Activated naive CD4-positive, alpha-beta T cell treated with anti-CD3 and anti-CD28 coated beads, Interleukin-2, amount 50 U/mL, for 72 hours (primary cell): ENCODE measurements around the gene TMPRSS7. TPM values are rescaled to one million over a fixed set of nuclear protein-coding genes. Genes with fewer than 3 reads are reported as not detected.
"Not testable (repeated sequence)": the region's sequence is repeated elsewhere in the genome, so short reads cannot be mapped to it uniquely, and the experiment has no call there.

Experiments
- ATAC-seq, 2 donors: fragments of 150-1000 bp; cut with Tn5 transposase; 2 replicates each; pipeline ENCODE4 v1.10.0; 2021; ENCODE audit warnings: mild to moderate bottlenecking in 2 of 2, moderate library complexity in 2 of 2
- DNase-seq, 2 donors: peaks; one replicate each; pipeline ENCODE4 v3.0.0; 2021 to 2022; ENCODE audit warnings: low spot score in 2 of 2
- H3K27ac Mint-ChIP-seq, 2 donors: one replicate each; pipeline ENCODE4 v1.8.0; 2022; ENCODE audit warnings: mild to moderate bottlenecking in 2 of 2, mixed read lengths in 2 of 2
- H3K36me3 Mint-ChIP-seq, 2 donors: one replicate each; pipeline ENCODE4 v1.8.0; 2022; ENCODE audit warnings: mixed read lengths in 2 of 2
- H3K9me3 Mint-ChIP-seq, 2 donors: one replicate each; pipeline ENCODE4 v1.8.0; 2022; ENCODE audit warnings: mixed read lengths in 2 of 2
- total RNA-seq, 2 donors: library from RNA; stranded (reverse); gene quantifications; one replicate each; pipeline ENCODE4 v1.2.3, GENCODE V29; 2022

Gene TMPRSS7
- total RNA-seq, 2 donors from 2014 or later, result not detected

DNA sequence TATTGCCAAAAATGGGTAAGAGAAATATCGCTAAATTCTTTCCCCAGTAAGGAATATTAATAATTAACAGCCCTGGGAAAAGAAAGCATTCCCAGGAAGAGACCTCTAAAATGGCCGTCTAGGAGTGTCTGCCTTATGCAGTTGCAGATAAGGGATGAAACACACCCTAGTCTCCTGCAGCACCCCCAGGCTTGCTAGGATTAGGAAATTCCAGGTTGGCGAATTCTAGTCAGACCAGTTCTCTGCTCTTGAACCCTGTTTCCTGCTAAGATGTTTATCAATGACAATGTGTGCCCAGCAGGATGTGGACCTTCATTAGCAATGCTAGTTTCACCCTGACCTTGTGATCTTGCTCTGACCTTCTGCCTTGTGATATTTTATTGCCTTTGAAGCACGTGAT is 2.7 kb downstream of the TMPRSS7 start:
- not testable (repeated sequence) for H3K36me3 Mint-ChIP-seq, H3K9me3 Mint-ChIP-seq, ATAC-seq, H3K27ac Mint-ChIP-seq, DNase-seq

DNA sequence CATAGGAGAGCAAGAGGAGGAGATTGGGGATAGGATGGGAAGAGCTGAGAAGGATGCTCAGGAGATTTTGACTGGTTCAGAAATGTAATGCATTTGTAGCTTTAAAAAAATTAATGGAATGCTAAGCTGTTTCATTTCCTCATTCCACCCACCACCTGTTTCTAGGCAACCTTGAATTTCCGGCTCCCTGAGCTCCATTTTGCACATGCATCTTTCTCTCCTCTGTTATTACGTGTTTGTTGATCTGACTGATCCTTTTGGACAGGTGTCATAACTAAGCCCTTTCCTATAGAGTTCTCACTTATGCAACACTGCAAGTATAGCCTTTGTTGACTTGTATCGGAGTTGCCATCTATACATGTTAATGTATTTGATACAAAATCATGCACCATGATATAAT is 4.3 kb downstream of the TMPRSS7 start:
- H3K9me3 Mint-ChIP-seq, result no peaks in the 10 kb centered on the region

DNA sequence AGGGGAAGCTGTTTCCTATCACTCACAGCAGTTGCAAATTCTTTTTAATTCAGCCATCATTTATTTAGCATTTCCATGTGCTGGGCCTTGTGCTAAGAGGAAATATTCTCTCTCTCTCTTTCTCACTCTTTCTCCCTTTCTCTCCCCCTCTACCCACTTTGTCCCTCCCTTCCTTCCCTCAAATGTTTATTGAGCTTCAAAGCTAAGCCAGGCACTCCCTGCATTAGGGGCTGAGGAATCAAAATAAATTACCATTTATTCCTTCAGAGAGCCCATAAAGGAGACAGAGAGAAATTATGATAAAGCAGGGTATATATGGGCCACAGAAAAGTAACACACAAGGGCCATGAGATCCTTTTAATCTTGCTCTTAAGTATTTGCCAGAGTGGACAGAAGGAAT is 6.8 kb downstream of the TMPRSS7 start:
- Mint-ChIP-seq H3K9me3 (no peaks in the 10 kb centered on the region), H3K36me3 (no peaks in the 10 kb centered on the region), H3K27ac (no peak overlapping the region)
- ATAC-seq (no peak), DNase-seq (no peak)

More for the DNA sequence above, 4.3 kb downstream of the TMPRSS7 start:
- Mint-ChIP-seq H3K36me3 (no peaks in the 10 kb centered on the region), H3K27ac (no peak overlapping the region)
- no peak for ATAC-seq
- DNase-seq, result no peak

DNA sequence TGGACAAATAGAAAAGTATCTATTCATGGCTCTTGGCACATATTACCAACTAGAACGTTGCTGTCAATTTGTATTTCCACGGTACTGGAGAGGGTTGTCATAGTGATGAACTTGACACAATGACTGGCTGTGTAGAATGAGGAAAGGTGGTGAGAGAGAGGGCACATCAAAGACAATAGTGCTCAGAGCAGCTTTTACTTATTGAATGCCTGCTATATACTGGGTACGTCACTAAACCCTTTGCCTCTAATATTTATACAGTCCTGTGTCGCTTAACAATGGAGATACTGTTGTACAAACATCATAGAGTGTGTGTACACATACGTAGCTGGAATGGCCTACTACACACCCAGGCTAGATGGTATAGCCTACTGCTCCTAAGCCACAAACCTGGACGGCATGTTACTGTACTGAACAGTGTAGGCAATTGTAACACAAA is 8.3 kb downstream of the TMPRSS7 start:
- H3K27ac Mint-ChIP-seq, result no peak overlapping the region
- no peak for DNase-seq
- H3K9me3 Mint-ChIP-seq, result no peaks in the 10 kb centered on the region
- H3K36me3 Mint-ChIP-seq, result no peaks in the 10 kb centered on the region
- no peak for ATAC-seq

DNA sequence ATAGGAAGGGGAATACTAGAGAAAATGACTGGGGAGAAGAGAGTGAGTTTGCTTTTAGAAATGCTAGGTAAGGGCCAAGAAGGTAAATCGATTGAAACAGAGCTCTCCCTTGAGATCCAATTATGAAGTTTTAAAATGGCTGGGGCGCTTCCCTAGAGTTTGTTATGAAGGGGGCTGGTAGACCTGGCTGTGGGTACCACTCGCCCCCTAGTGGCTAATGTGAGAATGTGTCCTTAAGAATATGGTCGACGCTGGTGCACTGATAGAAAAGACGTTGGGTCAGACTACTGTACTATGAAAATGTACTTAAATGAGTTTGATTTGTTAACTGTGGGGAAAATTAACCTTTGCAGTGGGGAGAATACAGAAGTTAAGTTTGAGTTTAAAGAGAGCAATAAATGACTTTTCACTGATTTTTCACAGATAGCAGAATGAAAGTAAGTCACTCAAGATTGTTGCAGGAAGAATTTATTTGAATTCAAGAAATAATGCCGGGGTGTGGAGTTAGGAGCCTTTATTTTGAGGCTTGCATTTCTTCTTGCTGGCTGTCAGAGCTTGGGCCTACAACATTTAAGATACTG is 9.2 kb downstream of the TMPRSS7 start:
- H3K27ac Mint-ChIP-seq, result no peak overlapping the region
- no peaks in the 10 kb centered on the region for H3K36me3 Mint-ChIP-seq
- no peaks in the 10 kb centered on the region for H3K9me3 Mint-ChIP-seq
- peak; percentile 95 to 98 for ATAC-seq
- peak in 1 of 2 donors; percentile 44 for DNase-seq

DNA sequence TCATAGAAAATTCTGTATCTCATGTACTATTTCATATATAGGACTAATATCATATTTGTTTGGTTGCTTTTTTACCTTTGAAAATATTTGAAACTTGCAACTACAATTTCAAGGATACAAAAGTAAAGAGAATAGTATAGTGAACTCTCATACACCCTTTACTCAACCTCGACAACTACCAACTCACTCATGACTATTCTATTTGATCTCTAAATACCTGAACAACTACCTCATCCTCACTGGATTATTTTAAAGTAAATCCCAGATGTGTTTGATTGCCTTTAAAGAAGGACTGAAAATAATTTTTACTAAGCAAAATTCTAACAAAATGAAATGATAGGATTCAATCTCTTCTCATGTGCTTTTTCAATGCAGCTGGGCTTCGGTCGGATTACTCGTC is 12.1 kb downstream of the TMPRSS7 start:
- H3K36me3 Mint-ChIP-seq, result no peaks in the 10 kb centered on the region
- DNase-seq (no peak), ATAC-seq (no peak)
- no peak overlapping the region for H3K27ac Mint-ChIP-seq
- no peaks in the 10 kb centered on the region for H3K9me3 Mint-ChIP-seq

DNA sequence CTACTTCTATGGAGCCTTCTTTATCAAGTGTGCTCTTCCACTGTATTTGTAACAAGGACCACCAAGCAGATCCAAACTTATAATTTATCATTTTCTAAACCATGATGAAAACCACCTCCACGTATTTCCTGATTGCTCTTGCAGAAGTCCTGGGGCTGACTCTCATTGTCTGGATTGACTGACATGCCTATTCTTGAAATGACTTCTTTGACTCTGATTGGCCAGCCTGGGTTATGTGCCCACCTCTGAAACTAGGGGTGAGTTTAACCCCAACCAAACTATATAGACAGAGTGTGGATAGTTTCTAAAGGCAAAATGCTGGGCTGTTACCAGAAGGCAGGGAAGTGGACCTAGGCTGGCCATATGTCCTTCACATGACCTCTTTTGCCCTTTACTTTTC is 12.7 kb downstream of the TMPRSS7 start:
- no peaks in the 10 kb centered on the region for H3K36me3 Mint-ChIP-seq
- H3K9me3 Mint-ChIP-seq, result no peaks in the 10 kb centered on the region
- no peak for DNase-seq
- no peak for ATAC-seq
- H3K27ac Mint-ChIP-seq, result no peak overlapping the region

DNA sequence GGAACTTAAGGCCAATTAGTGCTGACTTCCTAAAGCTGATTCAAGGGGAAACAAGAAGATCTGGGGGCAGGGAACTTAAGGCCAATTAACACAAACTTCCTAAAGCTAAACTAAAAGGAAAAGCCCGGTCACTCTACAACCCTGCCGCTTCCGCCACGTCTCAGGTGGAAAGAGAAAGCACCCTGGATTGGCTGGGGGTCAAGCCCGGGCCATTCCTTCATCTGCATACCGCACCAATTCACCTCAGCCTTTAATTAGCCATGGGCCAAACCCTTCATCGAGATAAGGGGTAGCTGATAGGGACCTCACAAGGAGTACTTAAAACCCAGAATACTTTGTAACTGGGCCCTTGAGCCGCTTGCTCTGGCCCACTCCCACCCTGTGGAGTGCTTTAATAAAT is 14.4 kb downstream of the TMPRSS7 start:
- ATAC-seq, result no peak
- H3K9me3 Mint-ChIP-seq, result no peaks in the 10 kb centered on the region
- DNase-seq, result no peak
- H3K36me3 Mint-ChIP-seq, result no peaks in the 10 kb centered on the region
- H3K27ac Mint-ChIP-seq, result no peak overlapping the region

DNA sequence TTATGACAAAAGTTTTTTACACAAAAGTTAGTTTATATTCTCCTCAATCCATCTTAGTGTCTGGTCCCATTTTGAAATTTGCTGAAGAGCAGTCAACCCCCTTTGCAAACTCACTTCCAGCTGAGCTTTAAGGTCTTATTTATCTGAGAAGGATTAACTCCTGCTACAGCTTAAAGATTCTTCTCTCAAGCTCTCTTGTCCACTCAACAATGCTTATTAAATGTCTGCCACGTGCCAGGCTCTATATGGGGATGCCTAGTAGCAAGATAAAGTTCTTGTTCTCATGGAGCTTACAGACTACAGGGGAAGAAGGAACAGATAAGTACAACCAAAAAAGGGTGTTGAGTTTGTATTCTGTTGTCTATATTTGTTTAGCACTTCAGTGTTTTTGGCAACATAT is 18.7 kb downstream of the TMPRSS7 start:
- Mint-ChIP-seq H3K36me3 (no peaks in the 10 kb centered on the region), H3K27ac (no peak overlapping the region), H3K9me3 (no peaks in the 10 kb centered on the region)
- ATAC-seq (no peak), DNase-seq (no peak)

DNA sequence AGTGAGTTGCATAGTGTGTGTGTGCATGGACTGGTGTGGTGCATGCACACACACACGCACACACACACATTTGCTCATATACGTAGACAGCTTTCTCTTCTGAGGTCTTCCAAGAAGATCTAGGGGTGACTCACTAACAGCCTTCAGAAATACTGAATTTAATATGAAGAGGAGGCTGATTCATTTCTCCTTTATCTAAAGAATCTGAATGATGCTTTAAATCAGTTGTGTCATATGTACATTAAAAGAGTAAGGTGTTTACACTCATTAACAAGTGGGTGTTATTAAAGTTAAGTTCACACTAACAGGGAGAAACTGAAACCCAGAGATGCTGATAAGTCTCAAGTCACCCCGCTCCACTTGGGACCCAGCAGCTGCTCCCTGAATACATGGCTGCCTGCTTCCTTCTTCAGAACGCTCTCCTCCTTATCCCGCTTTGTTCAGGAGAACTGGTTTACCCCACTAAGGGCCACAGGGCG is 22.0 kb downstream of the TMPRSS7 start:
- Mint-ChIP-seq H3K9me3 (no peaks in the 10 kb centered on the region), H3K36me3 (peaks cover 4 to 6% of the 10 kb centered on the region in 2 donors), H3K27ac (no peak overlapping the region)
- DNase-seq (peak in 1 of 2 donors; percentile 7), ATAC-seq (peak; percentile 77 to 97)

DNA sequence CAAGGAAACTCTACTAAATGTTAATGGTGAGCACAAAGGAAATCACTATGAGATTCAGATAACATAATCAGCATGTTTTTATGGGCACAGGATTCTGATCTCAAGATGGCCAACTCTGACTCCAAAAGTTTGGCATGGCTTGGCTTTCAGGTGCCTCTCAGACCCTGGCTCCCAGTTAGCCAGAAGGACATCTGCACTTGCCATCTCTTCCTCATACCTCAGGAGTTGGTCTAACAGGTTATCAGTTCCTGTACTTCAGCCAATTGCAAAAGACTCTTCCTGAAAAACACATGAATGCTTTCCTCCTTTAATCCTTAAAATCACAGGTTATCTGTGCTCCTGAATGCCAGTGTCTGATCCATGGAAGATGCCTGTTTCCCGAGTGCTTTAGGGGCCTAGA is 25.0 kb downstream of the TMPRSS7 start:
- peaks cover 4 to 6% of the 10 kb centered on the region in 2 donors for H3K36me3 Mint-ChIP-seq
- no peak for ATAC-seq
- H3K9me3 Mint-ChIP-seq, result no peaks in the 10 kb centered on the region
- no peak for DNase-seq
- H3K27ac Mint-ChIP-seq, result no peak overlapping the region

DNA sequence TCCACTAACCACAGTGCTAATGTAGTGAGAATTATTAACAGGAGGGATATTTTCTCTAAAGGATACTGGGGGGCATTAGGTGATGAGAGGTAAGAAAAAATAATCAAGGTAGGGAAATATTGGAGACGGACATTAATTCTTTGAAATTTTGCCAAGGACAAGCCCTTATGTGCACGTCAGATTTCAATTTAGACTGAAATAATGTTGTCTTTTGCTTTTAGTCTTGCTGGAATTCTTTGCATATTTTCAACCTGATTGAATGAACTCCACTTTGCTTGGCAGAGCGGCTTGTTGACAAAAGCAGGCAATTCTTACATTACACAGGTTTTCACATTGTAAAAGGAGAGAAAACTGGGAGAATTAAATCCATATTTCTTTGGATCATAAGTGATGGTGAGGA is 26.6 kb downstream of the TMPRSS7 start:
- peaks cover 4 to 6% of the 10 kb centered on the region in 2 donors for H3K36me3 Mint-ChIP-seq
- H3K9me3 Mint-ChIP-seq, result no peaks in the 10 kb centered on the region
- DNase-seq (no peak), ATAC-seq (no peak)
- H3K27ac Mint-ChIP-seq, result no peak overlapping the region

DNA sequence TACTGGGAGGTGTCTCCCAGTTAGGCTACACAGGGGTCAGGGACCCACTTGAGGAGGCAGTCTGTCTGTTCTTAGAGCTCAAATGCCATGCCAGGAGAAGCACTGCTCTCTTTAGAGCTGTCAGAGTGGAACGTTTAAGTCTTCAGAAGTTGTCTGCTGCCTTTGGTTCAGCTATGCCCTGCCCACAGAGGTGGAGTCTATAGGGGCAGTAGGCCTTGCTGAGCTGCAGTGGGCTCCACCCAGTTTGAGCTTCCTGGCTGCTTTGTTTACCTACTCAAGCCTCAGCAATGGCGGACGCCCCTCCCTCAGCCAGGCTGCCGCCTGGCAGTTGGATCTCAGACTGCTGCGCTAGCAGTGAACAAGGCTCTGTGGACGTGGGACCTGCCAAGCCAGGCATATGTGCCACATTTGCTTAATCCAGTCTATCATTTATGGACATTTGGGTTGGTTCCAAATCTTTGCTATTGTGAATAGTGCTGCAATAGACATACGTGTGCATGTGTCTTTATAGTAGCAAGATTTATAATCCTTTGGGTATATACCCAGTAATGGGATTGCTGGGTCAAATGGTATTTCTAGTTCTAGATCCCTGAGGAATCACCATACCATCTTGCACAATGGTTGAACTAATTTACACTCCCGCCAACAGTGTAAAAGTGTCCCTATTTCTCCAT is 38.0 kb downstream of the TMPRSS7 start:
- not testable (repeated sequence) for H3K9me3 Mint-ChIP-seq
- H3K36me3 Mint-ChIP-seq, result peaks cover 6 to 19% of the 10 kb centered on the region in 2 donors
- H3K27ac Mint-ChIP-seq, result peak overlapping the region; percentile 56 to 59
- DNase-seq (peak in 1 of 2 donors; percentile 56), ATAC-seq (peak in 1 of 2 donors; percentile 48)

DNA sequence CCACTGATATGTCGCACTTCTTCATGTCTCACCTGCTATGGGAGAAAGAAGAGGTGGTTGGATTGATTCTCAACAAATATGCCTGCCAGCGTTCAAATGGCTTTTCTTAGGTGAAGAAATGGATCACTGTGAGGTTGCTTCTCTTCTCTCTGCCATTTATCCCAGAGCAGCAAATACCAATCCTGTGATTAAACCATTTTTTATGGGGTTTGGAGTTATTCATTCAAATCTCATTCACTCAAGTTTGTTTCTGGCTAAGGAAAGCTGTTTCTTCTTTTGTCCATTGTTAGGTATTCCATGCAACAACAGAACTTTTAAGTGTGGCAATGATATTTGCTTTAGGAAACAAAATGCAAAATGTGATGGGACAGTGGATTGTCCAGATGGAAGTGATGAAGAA is 39.5 kb downstream of the TMPRSS7 start:
- peaks cover 0 to 9% of the 10 kb centered on the region in 2 donors for H3K9me3 Mint-ChIP-seq
- no peak for ATAC-seq
- DNase-seq, result no peak
- peak overlapping the region in 1 of 2 donors; percentile 42 for H3K27ac Mint-ChIP-seq
- peaks cover 6 to 19% of the 10 kb centered on the region in 2 donors for H3K36me3 Mint-ChIP-seq

DNA sequence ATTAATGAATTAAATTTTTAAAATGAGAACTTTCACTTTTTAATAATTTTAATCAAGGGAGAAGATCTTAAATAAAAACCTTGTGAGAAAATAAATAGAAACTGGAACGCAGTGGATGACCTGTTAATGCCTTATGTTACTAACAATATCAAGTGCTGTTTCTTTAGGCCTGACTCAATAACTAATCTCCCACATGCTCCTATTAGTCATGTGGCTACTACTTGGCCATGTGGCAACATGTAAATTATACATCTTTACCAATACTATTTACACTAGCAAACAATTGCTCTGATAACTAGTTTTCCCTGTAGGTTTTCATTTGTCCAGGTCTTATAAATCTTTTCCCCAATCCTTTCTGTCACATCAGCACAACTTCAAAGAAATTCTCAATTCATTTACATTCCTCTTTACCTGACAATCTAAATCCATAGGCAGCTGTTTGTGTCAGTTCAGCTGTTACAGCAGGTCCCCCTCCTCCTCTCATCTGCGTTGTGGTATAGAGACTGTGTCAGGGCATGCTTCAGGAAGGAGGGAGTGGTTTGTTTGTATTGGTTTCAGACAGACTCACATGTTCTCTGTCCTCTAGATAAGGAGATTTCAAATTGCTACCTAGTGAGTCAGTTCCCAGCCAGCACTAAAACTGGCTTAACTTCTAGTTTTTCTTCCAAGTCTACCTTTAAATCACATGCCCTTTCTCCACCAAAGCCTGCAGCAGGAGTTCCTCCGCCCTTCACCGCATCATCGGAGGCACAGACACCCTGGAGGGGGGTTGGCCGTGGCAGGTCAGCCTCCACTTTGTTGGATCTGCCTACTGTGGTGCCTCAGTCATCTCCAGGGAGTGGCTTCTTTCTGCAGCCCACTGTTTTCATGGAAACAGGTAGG is 40.3 kb downstream of the TMPRSS7 start:
- ATAC-seq, result peak; percentile 95 to 98

DNA sequence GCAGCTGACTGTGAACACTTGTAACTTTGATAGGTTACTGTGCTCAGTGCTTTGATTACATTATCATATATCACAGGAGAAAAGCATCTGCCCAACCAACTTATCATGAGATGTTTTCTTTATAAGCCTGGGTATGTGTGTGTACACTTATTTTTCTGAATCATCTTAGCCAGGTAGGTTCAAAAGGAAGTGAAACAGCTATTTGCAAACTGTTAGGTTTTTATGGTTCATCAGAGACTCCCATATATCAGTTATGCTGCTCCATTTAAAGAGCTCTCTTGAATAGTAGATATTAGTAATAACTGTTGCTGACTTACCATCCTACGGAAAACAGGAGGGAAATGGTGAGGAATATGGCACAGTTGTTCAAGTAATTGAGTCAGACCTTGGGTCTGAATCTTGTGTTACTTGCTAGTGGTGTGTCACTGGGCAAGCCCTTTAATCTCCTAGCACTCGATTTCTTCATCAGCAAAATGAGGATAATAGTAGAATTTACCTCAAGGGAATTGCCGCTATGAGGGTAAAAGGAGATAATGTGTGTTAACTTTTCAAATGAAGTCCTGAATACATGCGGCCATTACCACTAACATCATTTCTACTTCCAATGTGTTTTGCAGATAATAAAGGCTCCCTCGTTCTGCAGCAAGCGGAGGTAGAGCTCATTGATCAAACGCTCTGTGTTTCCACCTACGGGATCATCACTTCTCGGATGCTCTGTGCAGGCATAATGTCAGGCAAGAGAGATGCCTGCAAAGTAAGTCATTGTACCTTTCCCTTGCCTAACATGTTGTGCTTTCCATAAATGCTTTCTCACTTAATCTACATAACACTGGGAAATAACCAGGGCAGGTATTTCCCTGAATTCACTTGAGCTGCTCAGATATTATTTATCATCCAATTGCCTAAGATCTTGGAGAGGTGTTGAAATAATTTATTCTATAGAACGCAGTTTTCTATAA is 43.9 kb downstream of the TMPRSS7 start:
- Mint-ChIP-seq H3K27ac (no peak overlapping the region), H3K9me3 (no peaks in the 10 kb centered on the region), H3K36me3 (no peaks in the 10 kb centered on the region)
- DNase-seq, result no peak
- no peak for ATAC-seq

More for the DNA sequence above, 40.3 kb downstream of the TMPRSS7 start:
- Mint-ChIP-seq H3K36me3 (peaks cover 4 to 15% of the 10 kb centered on the region in 2 donors), H3K9me3 (peaks cover 0 to 5% of the 10 kb centered on the region in 2 donors), H3K27ac (peak overlapping the region in 1 of 2 donors; percentile 66)
- peak; percentile 29 to 56 for DNase-seq
